Subcutaneous adipose tissue (tissue), 4 donors: ENCODE measurements around the gene LIMS2. TPM values are rescaled to one million over a fixed set of nuclear protein-coding genes. Genes with fewer than 3 reads are reported as not detected.

Source experiments
- CTCF ChIP-seq: fragments of 450-650 bp; IDR thresholded peaks from one replicate; pipeline ENCODE4 v1.5.1; 2016; ENCODE audit warnings: low read depth, mild to moderate bottlenecking, control low read depth, antibody characterized with exemption, moderate library complexity
- total RNA-seq, 4 donors: library from RNA; depleted of rRNA; stranded (reverse); fragments of >200 nt; gene quantifications; one replicate each; pipeline ENCODE4 v1.1.0, GENCODE V29; 2016

LIMS2 gene
- total RNA-seq, 4 donors from 2014 or later = 8.5 to 81.8 (median 26.5) TPM

GRCh38 chr2:127623388-127624319 is 51.7 kb downstream of the LIMS2 start:
- no peak for TF ChIP-seq CTCF

- TF ChIP-seq CTCF = no peak
Measured at GRCh38 chr2:127622561-127623387, 52.6 kb downstream of the LIMS2 start.

- no peak for TF ChIP-seq CTCF
Measured at GRCh38 chr2:127621981-127622431, 53.3 kb downstream of the LIMS2 start.

- TF ChIP-seq CTCF = no peak
Measured at GRCh38 chr2:127620866-127621265, 54.5 kb downstream of the LIMS2 start.

GRCh38 chr2:127619877-127620705 is 55.2 kb downstream of the LIMS2 start:
- TF ChIP-seq CTCF = no peak

- TF ChIP-seq CTCF = no peak
Measured at GRCh38 chr2:127619203-127619590, 56.1 kb downstream of the LIMS2 start.
